ENCODE data around the gene KBTBD13.
"Not testable (repeated sequence)": the region's sequence is repeated elsewhere in the genome, so short reads cannot be mapped to it uniquely, and the experiment has no call there.

KBTBD13 gene

GRCh38 chr15:65076486-65077290 lies at the start of gene KBTBD13:
Gene KBTBD13, plus strand, starts transcription at chr15:65076746. Its CDS starts 70 bp downstream, at chr15:65076816.
- DNase-seq: no peak

GRCh38 chr15:65026756-65027155 lies 49.8 kb upstream of the KBTBD13 start:
- DNase-seq: no peak

- DNase-seq: no peak
Observed at GRCh38 chr15:65027593-65027992, 49.0 kb upstream of the KBTBD13 start.

- no peak for DNase-seq
Observed at GRCh38 chr15:65028338-65028737, 48.2 kb upstream of the KBTBD13 start.

GRCh38 chr15:65028921-65029735 lies 47.4 kb upstream of the KBTBD13 start, which contains the start of gene MTFMT:
Gene MTFMT, minus strand, starts transcription at chr15:65029639. Its CDS starts 26 bp downstream, at chr15:65029613.
- DNase-seq: peak; percentile 79

GRCh38 chr15:65029736-65030208 lies 46.8 kb upstream of the KBTBD13 start:
- no peak for DNase-seq

- DNase-seq: peak; percentile 22
Observed at GRCh38 chr15:65032801-65033537, 43.6 kb upstream of the KBTBD13 start.

GRCh38 chr15:65033659-65034269 lies 42.8 kb upstream of the KBTBD13 start:
- peak; percentile 66 for DNase-seq

- no peak for DNase-seq
Observed at GRCh38 chr15:65034719-65035118, 41.8 kb upstream of the KBTBD13 start.

GRCh38 chr15:65037309-65037708 lies 39.2 kb upstream of the KBTBD13 start:
- no peak for DNase-seq

GRCh38 chr15:65038428-65038827 lies 38.1 kb upstream of the KBTBD13 start:
- DNase-seq: no peak

GRCh38 chr15:65038836-65039235 lies 37.7 kb upstream of the KBTBD13 start:
- no peak for DNase-seq

GRCh38 chr15:65040461-65040860 lies 36.1 kb upstream of the KBTBD13 start:
- no peak for DNase-seq

- DNase-seq: no peak
Observed at GRCh38 chr15:65041787-65042186, 34.8 kb upstream of the KBTBD13 start.

GRCh38 chr15:65042776-65043327 lies 33.7 kb upstream of the KBTBD13 start:
- no peak for DNase-seq

GRCh38 chr15:65044218-65044617 lies 32.3 kb upstream of the KBTBD13 start:
- DNase-seq: not testable (repeated sequence)

GRCh38 chr15:65044724-65045481 lies 31.6 kb upstream of the KBTBD13 start, which contains the start of gene SLC51B:
Gene SLC51B, plus strand, starts transcription at chr15:65045387. Its CDS starts 4,618 bp downstream, at chr15:65050005.
- no peak for DNase-seq

GRCh38 chr15:65048241-65048640 lies 28.3 kb upstream of the KBTBD13 start:
- no peak for DNase-seq

- peak; percentile 95 for DNase-seq
Observed at GRCh38 chr15:65049418-65049840, 27.1 kb upstream of the KBTBD13 start.

- no peak for DNase-seq
Observed at GRCh38 chr15:65050270-65050669, 26.3 kb upstream of the KBTBD13 start.

GRCh38 chr15:65051266-65051665 lies 25.3 kb upstream of the KBTBD13 start:
- DNase-seq: no peak

Data from NCI-H2171 treated with DMSO at 0.1 percent for 48 hours (cell line).